Limb (tissue), 2 donors: ENCODE results near the gene CRIP2.
A peak's percentile ranks its signal among the peaks of the same experiment; 100 is the strongest.

Experiments
- DNase-seq, 2 donors: peaks; one replicate each; pipeline ENCODE4 v3.0.0-alpha.2; 2016; ENCODE audit errors: extremely low spot score in 2 of 2

CRIP2 gene

GRCh38 chr14:105461903-105462302 is 12.7 kb upstream of the CRIP2 start:
- DNase-seq, result no peak

- no peak for DNase-seq
These were observed 10.1 kb upstream of the CRIP2 start for GRCh38 chr14:105464501-105464900.

GRCh38 chr14:105465209-105466031 is 9.2 kb upstream of the CRIP2 start:
- no peak for DNase-seq

- no peak for DNase-seq
These were observed 7.9 kb upstream of the CRIP2 start for GRCh38 chr14:105466531-105467248.

GRCh38 chr14:105467249-105467941 is 7.2 kb upstream of the CRIP2 start:
- DNase-seq, result no peak

- DNase-seq, result no peak
These were observed 6.6 kb upstream of the CRIP2 start for GRCh38 chr14:105467942-105468471.

- DNase-seq, result no peak
These were observed 5.9 kb upstream of the CRIP2 start for GRCh38 chr14:105468621-105469241.

- DNase-seq, result peak in 1 of 2 donors; percentile 53
These were observed 4.9 kb upstream of the CRIP2 start for GRCh38 chr14:105469456-105470349.

- DNase-seq, result peak in 1 of 2 donors; percentile 65
These were observed 4.0 kb upstream of the CRIP2 start for GRCh38 chr14:105470350-105471296.

- DNase-seq, result peak in 1 of 2 donors; percentile 51
These were observed 3.3 kb upstream of the CRIP2 start for GRCh38 chr14:105471297-105471821.

GRCh38 chr14:105471823-105472485 is 2.7 kb upstream of the CRIP2 start:
- peak in 1 of 2 donors; percentile 38 for DNase-seq

GRCh38 chr14:105472486-105472991 is 2.1 kb upstream of the CRIP2 start:
- peak in 1 of 2 donors; percentile 55 for DNase-seq

GRCh38 chr14:105473033-105473676 is 1.5 kb upstream of the CRIP2 start:
- peak in 1 of 2 donors; percentile 66 for DNase-seq

- peak; percentile 79 to 95 for DNase-seq
These were observed 741 bp upstream of the CRIP2 start for GRCh38 chr14:105473677-105474482.

GRCh38 chr14:105475269-105476096 is 862 bp downstream of the CRIP2 start:
- peak in 1 of 2 donors; percentile 75 for DNase-seq
